Epithelial cell of proximal tubule (primary cell): ENCODE measurements around the gene PLPP3. TPM values are rescaled to one million over a fixed set of nuclear protein-coding genes. Genes with fewer than 3 reads are reported as not detected.

Source experiments
- DNase-seq: peaks from one replicate; pipeline ENCODE4 v3.0.0-alpha.2; 2011; ENCODE audit warnings: low read depth
- H3K4me3 ChIP-seq: 2 replicates; pipeline ENCODE4 v1.5.1; 2011; ENCODE audit warnings: low read depth, mild to moderate bottlenecking, low read length
- CTCF ChIP-seq: conservative IDR thresholded peaks from 2 replicates; pipeline ENCODE4 v1.5.1; 2012; ENCODE audit warnings: low read depth, mild to moderate bottlenecking, low read length
- total RNA-seq: library from RNA; depleted of rRNA; stranded (reverse); fragments of >200 nt; gene quantifications from 2 replicates; pipeline ENCODE4 v1.2.3, GENCODE V29; 2015

Gene PLPP3
- total RNA-seq, 1 donor from 2014 or later, result 2.2 TPM

- TF ChIP-seq CTCF, result no peak
- no peak overlapping the region for H3K4me3 ChIP-seq
Observed at GRCh38 chr1:56580771-56581170, 1.4 kb upstream of the PLPP3 start.

GRCh38 chr1:56578138-56578962 lies 1.0 kb downstream of the PLPP3 start:
- DNase-seq, result no peak
- peak overlapping the region; percentile 78 for H3K4me3 ChIP-seq

More at GRCh38 chr1:56580771-56581170, 1.4 kb upstream of the PLPP3 start:
- no peak for DNase-seq

GRCh38 chr1:56577406-56578137 lies 1.8 kb downstream of the PLPP3 start:
- peak overlapping the region; percentile 78 for H3K4me3 ChIP-seq
- no peak for DNase-seq
- TF ChIP-seq CTCF, result no peak

More at GRCh38 chr1:56578138-56578962, 1.0 kb downstream of the PLPP3 start:
- no peak for TF ChIP-seq CTCF

- DNase-seq, result no peak
- H3K4me3 ChIP-seq, result peak overlapping the region; percentile 78
- TF ChIP-seq CTCF, result peak; percentile 52
Observed at GRCh38 chr1:56576880-56577405, 2.4 kb downstream of the PLPP3 start.

GRCh38 chr1:56575865-56576264 lies 3.5 kb downstream of the PLPP3 start:
- no peak for TF ChIP-seq CTCF
- peak overlapping the region; percentile 4 for H3K4me3 ChIP-seq
- DNase-seq, result no peak

- DNase-seq, result no peak
- no peak overlapping the region for H3K4me3 ChIP-seq
- no peak for TF ChIP-seq CTCF
Observed at GRCh38 chr1:56574794-56575193, 4.6 kb downstream of the PLPP3 start.
